ENCODE data around the gene GAS6.

The GAS6 gene

GRCh38 chr13:113864273-113864890 is 506 bp upstream of the GAS6 start:
- no peak for DNase-seq

- DNase-seq: peak; percentile 37
These were observed 849 bp downstream of the GAS6 start for GRCh38 chr13:113862931-113863523.

GRCh38 chr13:113862191-113862930 is 1.5 kb downstream of the GAS6 start:
- DNase-seq: no peak

DNA sequence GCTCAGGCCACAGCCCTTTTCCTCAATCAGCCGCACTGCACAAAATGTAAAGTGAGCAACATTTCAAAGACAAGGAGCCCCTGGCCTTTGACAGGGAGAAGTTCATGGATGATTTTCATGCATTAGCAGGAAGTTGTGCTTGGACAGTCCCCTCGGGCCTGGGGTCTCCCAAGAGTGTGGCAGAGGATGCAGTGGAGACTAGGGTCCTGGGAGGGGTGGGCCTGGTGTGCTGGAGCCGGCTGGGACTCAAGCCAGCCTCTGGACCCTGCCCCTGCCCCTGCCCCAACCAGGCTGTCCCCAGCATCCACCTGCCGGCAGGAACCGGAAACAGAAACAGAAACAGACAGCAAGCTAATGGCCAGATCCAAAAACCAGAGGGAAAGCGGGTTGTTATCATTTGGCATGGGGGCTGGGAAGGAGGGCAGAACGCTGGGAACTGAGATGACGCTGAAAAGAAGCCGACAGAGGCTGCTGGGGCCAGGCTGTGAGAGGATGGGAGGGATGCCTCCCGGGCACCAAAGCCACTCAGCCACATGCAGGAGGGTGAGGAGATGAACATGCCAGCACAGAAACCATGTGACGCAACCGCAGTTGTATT is 2.3 kb downstream of the GAS6 start:
- DNase-seq: no peak

- DNase-seq: no peak
These were observed 3.0 kb downstream of the GAS6 start for GRCh38 chr13:113860665-113861432.

DNA sequence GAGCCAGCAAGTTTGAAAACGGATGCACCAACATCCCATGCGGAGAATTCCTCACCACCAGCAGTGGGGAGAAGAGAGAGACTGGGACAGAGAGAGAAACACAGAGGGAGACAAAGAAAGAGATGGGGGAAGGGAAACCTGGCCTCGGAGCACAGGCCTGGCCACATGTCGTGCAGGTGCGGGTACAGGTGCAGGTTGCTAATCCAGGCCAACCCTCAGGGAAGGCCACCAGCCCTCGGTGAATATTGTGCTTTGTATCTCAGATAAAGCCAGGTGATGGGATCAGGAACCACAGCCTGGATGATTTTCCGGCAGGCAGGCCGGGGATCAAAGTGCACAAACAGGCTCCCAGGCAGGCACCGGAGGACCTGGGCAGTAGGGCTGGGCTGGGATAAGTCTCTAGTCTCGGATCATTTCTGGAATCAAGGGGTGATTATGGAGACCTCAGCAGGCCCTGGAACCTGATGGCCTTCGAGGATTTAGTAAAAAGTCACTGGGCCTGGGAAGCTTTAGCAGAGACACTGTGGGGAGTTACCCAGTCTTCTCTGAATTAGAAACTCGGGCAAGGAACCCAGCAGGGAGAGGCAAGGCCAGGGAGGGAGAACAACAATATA is 3.7 kb downstream of the GAS6 start:
- no peak for DNase-seq

- no peak for DNase-seq
These were observed 4.4 kb downstream of the GAS6 start for GRCh38 chr13:113859311-113860050.

DNA sequence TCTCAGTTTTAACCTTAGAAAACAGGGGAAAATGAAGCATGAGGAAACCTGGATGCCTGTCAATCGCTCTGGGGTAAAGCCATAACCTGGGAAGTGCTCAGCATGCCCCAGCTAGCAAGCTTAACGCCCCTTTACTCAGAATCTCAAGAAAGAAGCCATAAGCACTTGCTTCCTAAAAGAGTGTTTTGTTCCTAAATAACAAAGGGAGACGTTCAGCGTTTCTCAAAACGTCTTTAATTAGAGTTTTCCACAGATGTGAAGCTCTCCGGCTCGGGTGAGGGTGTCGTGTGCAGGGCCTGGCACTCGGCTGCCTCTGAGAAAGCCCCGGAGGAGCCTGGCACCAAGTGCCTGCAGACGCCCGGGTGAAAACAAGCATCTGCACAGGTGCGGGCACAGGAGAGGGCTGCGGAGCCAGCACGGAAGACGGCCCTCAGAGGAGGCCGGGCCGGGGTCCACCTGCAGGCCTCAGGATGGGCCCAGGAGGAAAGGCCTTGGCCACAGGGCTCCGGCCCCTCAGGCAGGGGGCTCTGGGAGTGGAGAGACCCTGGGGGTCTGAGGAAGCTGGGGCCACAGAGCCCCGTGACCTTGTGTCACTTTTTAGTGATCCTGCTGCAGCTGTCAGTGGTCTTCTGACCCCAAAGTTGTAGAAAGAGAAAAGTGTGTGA is 6.2 kb downstream of the GAS6 start:
- no peak for DNase-seq

GRCh38 chr13:113856716-113857065 is 7.2 kb downstream of the GAS6 start:
- no peak for DNase-seq

GRCh38 chr13:113855931-113856715 is 7.8 kb downstream of the GAS6 start:
- no peak for DNase-seq

DNA sequence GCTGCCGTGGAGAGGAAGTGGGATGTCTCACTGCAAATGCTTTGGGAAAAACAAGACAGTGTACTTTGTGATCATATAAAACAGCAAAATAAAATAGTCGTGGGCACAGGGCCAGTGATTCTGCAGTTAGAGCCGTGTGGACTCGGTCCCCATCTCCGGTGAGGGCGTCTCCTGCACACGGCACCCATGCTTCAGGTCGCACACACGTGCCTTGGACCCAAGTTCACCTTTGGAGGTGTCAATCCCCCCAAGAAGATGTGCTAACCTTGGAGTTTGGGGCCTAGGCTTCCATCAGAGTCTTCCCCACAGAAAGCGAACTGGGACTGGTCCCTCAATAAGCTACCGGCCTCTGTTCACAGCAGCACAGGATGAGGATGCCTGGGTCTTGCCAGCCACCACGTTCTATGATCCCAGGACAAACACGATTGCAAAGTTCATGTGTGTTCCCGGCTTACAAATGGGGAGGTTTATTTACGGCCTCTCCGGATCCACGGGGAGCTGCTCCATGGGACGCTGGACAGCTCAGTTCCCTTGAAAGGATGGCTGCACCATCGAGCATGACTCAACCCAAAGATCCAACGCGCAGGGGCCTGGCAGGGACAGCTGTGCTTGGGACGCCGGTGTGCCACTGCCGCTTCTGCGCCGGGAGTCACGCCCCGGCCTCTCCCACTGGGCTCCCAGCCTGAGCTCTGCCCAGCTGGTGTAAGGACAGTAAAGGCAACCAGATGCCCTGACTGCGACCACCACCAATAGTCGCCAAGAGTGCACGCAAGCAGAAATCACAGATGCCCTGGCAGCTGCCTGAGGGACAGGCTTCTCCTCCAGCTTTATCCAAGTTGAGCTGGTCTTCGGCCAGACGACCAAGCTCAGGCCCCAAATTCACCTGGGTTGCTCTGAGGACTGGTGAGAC is 8.6 kb downstream of the GAS6 start:
- DNase-seq: no peak

DNA sequence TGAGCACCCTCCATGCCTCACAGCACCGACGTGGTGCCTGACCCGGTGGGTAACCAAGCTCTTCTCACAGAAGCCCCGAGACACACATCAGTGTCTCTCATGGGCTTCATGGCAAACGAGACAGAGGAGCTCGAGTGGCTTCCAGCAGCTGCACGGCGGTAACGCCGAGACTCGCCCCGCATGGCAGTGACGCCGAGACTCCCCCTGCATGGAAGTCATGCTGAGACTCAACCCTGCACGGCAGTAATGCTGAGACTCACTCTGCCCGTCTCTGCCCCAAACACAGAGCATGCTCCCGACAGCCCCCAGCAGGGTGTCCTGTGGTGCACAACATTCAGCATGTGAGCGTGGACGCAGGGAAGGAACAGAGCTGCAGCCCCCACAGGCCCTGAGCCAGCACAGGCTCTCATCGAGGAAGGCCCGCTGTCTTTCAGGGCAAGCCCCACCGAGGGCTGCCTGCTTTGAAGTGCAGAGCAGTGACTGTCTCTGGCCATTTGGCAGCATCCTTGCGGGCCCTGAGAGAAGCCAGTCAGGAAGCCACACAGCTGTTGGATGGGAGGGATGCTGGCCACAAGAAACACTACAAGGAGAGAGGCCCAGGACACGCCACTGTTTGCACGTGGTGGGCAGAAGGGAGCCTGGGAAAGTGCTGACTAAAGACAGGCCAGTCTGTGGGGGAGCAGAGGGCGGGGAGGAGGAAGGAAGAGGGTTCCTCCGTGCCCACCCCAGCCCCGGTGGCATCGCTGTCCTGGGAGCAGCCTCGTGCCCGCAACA is 9.5 kb downstream of the GAS6 start:
- DNase-seq: no peak

GRCh38 chr13:113853518-113854237 is 10.2 kb downstream of the GAS6 start:
- DNase-seq: no peak

GRCh38 chr13:113852536-113853517 is 11.0 kb downstream of the GAS6 start:
- no peak for DNase-seq

GRCh38 chr13:113851826-113852535 is 11.9 kb downstream of the GAS6 start:
- no peak for DNase-seq

DNA sequence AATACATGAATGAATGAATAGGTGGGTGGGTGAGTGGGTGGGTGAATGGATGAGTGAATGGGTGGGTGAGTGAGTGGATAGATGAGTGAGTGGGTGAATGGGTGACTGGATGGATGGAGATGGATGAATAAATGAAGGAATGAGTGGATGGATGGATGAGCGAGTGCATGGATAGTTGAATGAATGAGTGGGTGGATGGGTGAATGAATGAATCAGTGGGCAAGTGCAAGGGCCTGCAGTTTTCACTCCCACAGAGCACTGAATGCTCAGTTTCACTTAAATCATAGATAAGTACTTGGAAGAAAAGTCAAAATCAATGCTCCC is 12.4 kb downstream of the GAS6 start:
- no peak for DNase-seq

Measured in stimulated activated CD4-positive, alpha-beta T cell treated with anti-CD3 and anti-CD28 coated beads, Interleukin-15, amount 100 ng/mL, for 24 hours (primary cell).